Measurements from ENCODE around the gene CD80. TPM values are rescaled to one million over a fixed set of nuclear protein-coding genes. Genes with fewer than 3 reads are reported as not detected.
A peak's percentile ranks its signal among the peaks of the same experiment; 100 is the strongest.

CD80 gene
- total and polyA plus RNA-seq, 7 donors = 0.06 to 0.22 (median 0.07) TPM; not detected in 4

- no peak overlapping the region for H3K27ac ChIP-seq
- H3K4me1 ChIP-seq = no peaks in the 10 kb centered on the region
- no peaks in the 10 kb centered on the region for H3K9me3 ChIP-seq
- ATAC-seq (no peak), DNase-seq (no peak)
- H3K4me3 ChIP-seq = no peak overlapping the region
- H3K36me3 ChIP-seq (ENCODE audit: insufficient read depth in 1 of 2, low read depth in 1 of 2) = no peaks in the 10 kb centered on the region
- TF ChIP-seq CTCF (IDR thresholded peaks at IDR 0.05) = no peak
- intact Hi-C loops (cut with DNase I) = no loop called here
- WGBS, 3 donors = 56 to 77% (median 60%) methylated on average over 3 of the region's 3 CpGs
- H3K27me3 ChIP-seq (ENCODE audit: insufficient read depth in 3 of 3, low read length in 2 of 3) = no peaks in the 10 kb centered on the region
Observed at GRCh38 chr3:119548341-119548740, 11.1 kb downstream of the CD80 start.

GRCh38 chr3:119547227-119547626 is 12.2 kb downstream of the CD80 start:
- no peak for DNase-seq
- H3K27me3 ChIP-seq (ENCODE audit: insufficient read depth in 3 of 3, low read length in 2 of 3) = no peaks in the 10 kb centered on the region
- no peaks in the 10 kb centered on the region for H3K36me3 ChIP-seq (ENCODE audit: insufficient read depth in 1 of 2, low read depth in 1 of 2)
- no peak overlapping the region for H3K4me3 ChIP-seq
- no peaks in the 10 kb centered on the region for H3K4me1 ChIP-seq
- TF ChIP-seq CTCF (IDR thresholded peaks at IDR 0.05) = no peak
- ATAC-seq = no peak
- intact Hi-C loops (cut with DNase I) = no loop called here
- no peaks in the 10 kb centered on the region for H3K9me3 ChIP-seq
- WGBS, 3 donors = 76 to 90% (median 79%) methylated on average over 1 of the region's 1 CpG
- H3K27ac ChIP-seq = no peak overlapping the region

- Histone ChIP-seq H3K4me1 (no peaks in the 10 kb centered on the region), H3K27ac (no peak overlapping the region), H3K4me3 (no peak overlapping the region), H3K9me3 (no peaks in the 10 kb centered on the region), H3K36me3 (ENCODE audit: insufficient read depth in 1 of 2, low read depth in 1 of 2) (no peaks in the 10 kb centered on the region), H3K27me3 (ENCODE audit: insufficient read depth in 3 of 3, low read length in 2 of 3) (no peaks in the 10 kb centered on the region)
- ATAC-seq (no peak), DNase-seq (no peak)
- peak; percentile 12 for TF ChIP-seq CTCF (IDR thresholded peaks at IDR 0.05)
- 77 to 92% (median 87%) methylated on average over 7 of the region's 7 CpGs for WGBS, 3 donors
- intact Hi-C loops (cut with DNase I) = no loop called here
Observed at GRCh38 chr3:119543147-119543546, 16.3 kb downstream of the CD80 start.

GRCh38 chr3:119542168-119542767 is 17.1 kb downstream of the CD80 start:
- no peak overlapping the region for H3K27ac ChIP-seq
- no peaks in the 10 kb centered on the region for H3K4me1 ChIP-seq
- WGBS, 3 donors = 80 to 83% (median 81%) methylated on average over 2 of the region's 2 CpGs
- no peaks in the 10 kb centered on the region for H3K27me3 ChIP-seq (ENCODE audit: insufficient read depth in 3 of 3, low read length in 2 of 3)
- no peak for TF ChIP-seq CTCF (IDR thresholded peaks at IDR 0.05)
- H3K4me3 ChIP-seq = no peak overlapping the region
- intact Hi-C loops (cut with DNase I) = no loop called here
- DNase-seq (no peak), ATAC-seq (no peak)
- H3K9me3 ChIP-seq = no peaks in the 10 kb centered on the region
- no peaks in the 10 kb centered on the region for H3K36me3 ChIP-seq (ENCODE audit: insufficient read depth in 1 of 2, low read depth in 1 of 2)

- WGBS, 3 donors = 78 to 88% (median 81%) methylated on average over 3 of the region's 3 CpGs
- Histone ChIP-seq H3K9me3 (no peaks in the 10 kb centered on the region), H3K4me1 (no peaks in the 10 kb centered on the region), H3K4me3 (no peak overlapping the region), H3K27me3 (ENCODE audit: insufficient read depth in 3 of 3, low read length in 2 of 3) (no peaks in the 10 kb centered on the region), H3K36me3 (ENCODE audit: insufficient read depth in 1 of 2, low read depth in 1 of 2) (no peaks in the 10 kb centered on the region), H3K27ac (no peak overlapping the region)
- ATAC-seq (no peak), DNase-seq (no peak)
- TF ChIP-seq CTCF (IDR thresholded peaks at IDR 0.05) = no peak
- intact Hi-C loops (cut with DNase I) = no loop called here
Observed at GRCh38 chr3:119541547-119541946, 17.9 kb downstream of the CD80 start.
